HCT116 (cell line): Measurements from ENCODE around the gene BRAP.

Experiments
- CTCF ChIP-seq, 3 experiments: fragments of 200-600 bp in 1 of 3; sonication (generic) in 1 of 3; IDR thresholded peaks in 2 of 3; conservative IDR thresholded peaks in 1 of 3; 2 replicates each; pipeline ENCODE4 v1.5.1; 2012 to 2017; ENCODE audit warnings: low read depth in 2 of 3, low read length in 2 of 3, antibody characterized with exemption in 1 of 3, borderline replicate concordance in 1 of 3, control low read depth in 1 of 3, mild to moderate bottlenecking in 1 of 3, mixed read lengths in 1 of 3, mixed run types in 1 of 3, moderate library complexity in 1 of 3; ENCODE audit not compliant: insufficient read depth in 1 of 3
- EZH2 ChIP-seq: fragments of 200-600 bp; sonication (generic); IDR thresholded peaks from 2 replicates; pipeline ENCODE4 v1.6.1; 2017; ENCODE audit warnings: antibody characterized with exemption, mixed run types
- JUND ChIP-seq: IDR thresholded peaks from 2 replicates; pipeline ENCODE4 v1.6.1; 2012
- POLR2A ChIP-seq: IDR thresholded peaks from 2 replicates; pipeline ENCODE4 v1.7.0; 2011; ENCODE audit warnings: borderline replicate concordance; ENCODE audit not compliant: insufficient read depth, insufficient read length; ENCODE audit errors: extremely low read depth
- POLR2AphosphoS5 ChIP-seq: IDR thresholded peaks from 2 replicates; pipeline ENCODE4 v1.6.1; 2011; ENCODE audit warnings: mild to moderate bottlenecking, low read depth, low read length, moderate library complexity
- SIN3A ChIP-seq: IDR thresholded peaks from 2 replicates; pipeline ENCODE4 v1.6.1; 2012; ENCODE audit warnings: low read depth
- TF ChIP-seq, protein P1 (sequence below): IDR thresholded peaks from 2 replicates; pipeline ENCODE4 v1.6.1; 2012

DNA sequence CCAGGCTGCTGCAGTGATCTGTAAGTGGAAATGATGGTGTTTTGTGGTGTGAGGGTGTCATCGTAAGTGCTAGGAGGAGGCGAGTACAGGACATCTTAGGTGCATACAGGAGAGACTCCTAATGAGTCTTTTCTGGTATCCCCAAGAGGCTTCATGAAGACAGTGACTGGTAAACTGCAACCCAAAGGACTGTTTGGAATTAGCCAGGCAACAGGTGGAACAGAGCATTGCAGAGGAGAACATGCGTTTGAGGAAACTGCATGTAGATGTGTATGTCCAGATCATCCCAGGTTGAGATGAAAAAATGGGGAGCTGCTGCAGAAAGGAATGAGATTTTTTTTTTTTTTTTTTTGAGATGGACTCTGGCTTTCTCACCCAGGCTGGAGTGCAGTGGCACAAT lies 5.5 kb upstream of the BRAP start:
- TF ChIP-seq EZH2 = no peak
- no peak for TF ChIP-seq CTCF (IDR thresholded peaks at IDR 0.05 in 2 of 3, conservative IDR thresholded peaks at IDR 0.05 in 1 of 3; ENCODE audit: borderline replicate concordance in 1 of 3, insufficient read depth in 1 of 3, low read depth in 2 of 3, low read length in 2 of 3)
- TF ChIP-seq POLR2A = no peak
- TF ChIP-seq, protein P1, sequence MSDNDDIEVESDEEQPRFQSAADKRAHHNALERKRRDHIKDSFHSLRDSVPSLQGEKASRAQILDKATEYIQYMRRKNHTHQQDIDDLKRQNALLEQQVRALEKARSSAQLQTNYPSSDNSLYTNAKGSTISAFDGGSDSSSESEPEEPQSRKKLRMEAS = no peak
- TF ChIP-seq SIN3A = no peak
- no peak for TF ChIP-seq POLR2AphosphoS5
- no peak for TF ChIP-seq JUND
